Measurements from ENCODE around the gene MYT1. TPM values are rescaled to one million over a fixed set of nuclear protein-coding genes. Genes with fewer than 3 reads are reported as not detected.
A peak's percentile ranks its signal among the peaks of the same experiment; 100 is the strongest.

Gene MYT1
- polyA plus RNA-seq, 3 donors: not detected

DNA sequence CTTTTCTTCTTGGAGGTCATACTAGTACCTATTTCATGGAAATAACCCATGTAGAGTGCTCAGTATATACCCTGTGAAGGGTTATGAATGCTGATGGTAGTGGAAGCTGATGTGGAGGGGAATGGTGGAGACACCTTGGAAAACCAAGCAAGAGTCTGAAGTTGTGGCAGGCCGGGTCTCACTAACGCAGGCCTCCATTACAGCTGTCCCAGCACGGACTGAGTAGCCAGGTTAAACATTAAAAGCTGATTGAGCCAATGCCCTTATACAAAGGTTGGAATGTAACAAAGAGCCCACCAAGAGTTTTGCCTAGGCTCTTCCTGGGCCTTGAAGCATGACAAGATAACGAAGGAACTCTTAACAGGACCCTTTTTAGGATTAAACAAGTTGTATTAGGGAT lies 89.2 kb downstream of the MYT1 start:
- no peaks in the 10 kb centered on the region for H3K36me3 Mint-ChIP-seq
- intact Hi-C loops (cut with micrococcal nuclease): loop anchor here in 1 of 2 donors (5.0 kb wide), 1 partner anchor 171 kb away; the partner anchor contains the start of genes LKAAEAR1 and OPRL1
- WGBS (ENCODE audit: insufficient coverage): 96% methylated on average over 3 of the region's 4 CpGs
- Histone ChIP-seq H3K9me3 (replicated peaks in 1 of 2; ENCODE audit: control insufficient read depth in 1 of 2, insufficient read depth in 1 of 2, low read length in 2 of 2) (no peaks in the 10 kb centered on the region), H4K20me1 (ENCODE audit: insufficient read depth, low read length) (peaks cover 1% of the 10 kb centered on the region), H3K36me3 (replicated peaks in 1 of 2; ENCODE audit: control insufficient read depth in 1 of 2, insufficient read depth in 2 of 2, low read length in 2 of 2) (no peaks in the 10 kb centered on the region), H3K9ac (ENCODE audit: insufficient read depth, low read length, poor library complexity, severe bottlenecking) (no peak overlapping the region), H3K27ac (ENCODE audit: low read depth in 1 of 2, low read length in 2 of 2) (no peak overlapping the region), H3K27me3 (ENCODE audit: control insufficient read depth in 2 of 2, insufficient read depth in 2 of 2, low read length in 2 of 2) (peaks cover 0 to 7% of the 10 kb centered on the region in 2 donors), H3K4me1 (ENCODE audit: control insufficient read depth in 1 of 2, insufficient read depth in 2 of 2, low read length in 2 of 2) (peaks cover 18 to 29% of the 10 kb centered on the region in 2 donors), H3K4me3 (replicated peaks in 1 of 3; ENCODE audit: low read depth in 2 of 3, low read length in 3 of 3) (no peak overlapping the region), H2AFZ (ENCODE audit: insufficient read depth, low read depth, low read length, poor library complexity, severe bottlenecking) (no peak overlapping the region), H3K4me2 (replicated peaks; ENCODE audit: extremely low read depth, low read length, poor library complexity, severe bottlenecking) (no peak overlapping the region), H3K79me2 (ENCODE audit: insufficient read depth, low read length) (peaks cover 26% of the 10 kb centered on the region)
- no peak overlapping the region for H3K27ac Mint-ChIP-seq
- no peaks in the 10 kb centered on the region for H3K9me3 Mint-ChIP-seq
- no peak for DNase-seq
- peaks cover 31% of the 10 kb centered on the region for H3K4me1 Mint-ChIP-seq
- no peak overlapping the region for H3K4me3 Mint-ChIP-seq
- H3K27me3 Mint-ChIP-seq (ENCODE audit: low read depth in 3 of 3): peaks cover 9 to 22% (median 10%) of the 10 kb centered on the region in 3 donors
- TF ChIP-seq, protein P1, sequence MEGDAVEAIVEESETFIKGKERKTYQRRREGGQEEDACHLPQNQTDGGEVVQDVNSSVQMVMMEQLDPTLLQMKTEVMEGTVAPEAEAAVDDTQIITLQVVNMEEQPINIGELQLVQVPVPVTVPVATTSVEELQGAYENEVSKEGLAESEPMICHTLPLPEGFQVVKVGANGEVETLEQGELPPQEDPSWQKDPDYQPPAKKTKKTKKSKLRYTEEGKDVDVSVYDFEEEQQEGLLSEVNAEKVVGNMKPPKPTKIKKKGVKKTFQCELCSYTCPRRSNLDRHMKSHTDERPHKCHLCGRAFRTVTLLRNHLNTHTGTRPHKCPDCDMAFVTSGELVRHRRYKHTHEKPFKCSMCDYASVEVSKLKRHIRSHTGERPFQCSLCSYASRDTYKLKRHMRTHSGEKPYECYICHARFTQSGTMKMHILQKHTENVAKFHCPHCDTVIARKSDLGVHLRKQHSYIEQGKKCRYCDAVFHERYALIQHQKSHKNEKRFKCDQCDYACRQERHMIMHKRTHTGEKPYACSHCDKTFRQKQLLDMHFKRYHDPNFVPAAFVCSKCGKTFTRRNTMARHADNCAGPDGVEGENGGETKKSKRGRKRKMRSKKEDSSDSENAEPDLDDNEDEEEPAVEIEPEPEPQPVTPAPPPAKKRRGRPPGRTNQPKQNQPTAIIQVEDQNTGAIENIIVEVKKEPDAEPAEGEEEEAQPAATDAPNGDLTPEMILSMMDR (IDR thresholded peaks at IDR 0.05): no peak

- no peak overlapping the region for H3K9ac ChIP-seq (ENCODE audit: insufficient read depth, low read length, poor library complexity, severe bottlenecking)
- peaks cover 4% of the 10 kb centered on the region for H4K20me1 ChIP-seq (ENCODE audit: insufficient read depth, low read length)
- H3K36me3 ChIP-seq (replicated peaks in 1 of 2; ENCODE audit: control insufficient read depth in 1 of 2, insufficient read depth in 2 of 2, low read length in 2 of 2): no peaks in the 10 kb centered on the region
- H3K27me3 ChIP-seq (ENCODE audit: control insufficient read depth in 2 of 2, insufficient read depth in 2 of 2, low read length in 2 of 2): peaks cover 0 to 7% of the 10 kb centered on the region in 2 donors
- WGBS (ENCODE audit: insufficient coverage): 100% methylated on average over 2 of the region's 5 CpGs
- Mint-ChIP-seq H3K4me3 (no peak overlapping the region), H3K27me3 (ENCODE audit: low read depth in 3 of 3) (peaks cover 7 to 15% (median 9%) of the 10 kb centered on the region in 3 donors), H3K27ac (no peak overlapping the region), H3K4me1 (peaks cover 33% of the 10 kb centered on the region), H3K36me3 (no peaks in the 10 kb centered on the region), H3K9me3 (no peaks in the 10 kb centered on the region)
- no peak overlapping the region for H3K27ac ChIP-seq (ENCODE audit: low read depth in 1 of 2, low read length in 2 of 2)
- DNase-seq: no peak
- H3K9me3 ChIP-seq (replicated peaks in 1 of 2; ENCODE audit: control insufficient read depth in 1 of 2, insufficient read depth in 1 of 2, low read length in 2 of 2): no peaks in the 10 kb centered on the region
- H2AFZ ChIP-seq (ENCODE audit: insufficient read depth, low read depth, low read length, poor library complexity, severe bottlenecking): peak overlapping the region; percentile 99
- peaks cover 33% of the 10 kb centered on the region for H3K79me2 ChIP-seq (ENCODE audit: insufficient read depth, low read length)
- H3K4me2 ChIP-seq (replicated peaks; ENCODE audit: extremely low read depth, low read length, poor library complexity, severe bottlenecking): no peak overlapping the region
- TF ChIP-seq, protein P1 (IDR thresholded peaks at IDR 0.05): no peak
- H3K4me3 ChIP-seq (replicated peaks in 1 of 3; ENCODE audit: low read depth in 2 of 3, low read length in 3 of 3): no peak overlapping the region
- intact Hi-C loops (cut with micrococcal nuclease): loop anchor here in 1 of 2 donors (5.0 kb wide), 1 partner anchor 172 kb away; the partner anchor contains the start of genes LKAAEAR1 and OPRL1
- H3K4me1 ChIP-seq (ENCODE audit: control insufficient read depth in 1 of 2, insufficient read depth in 2 of 2, low read length in 2 of 2): peaks cover 18 to 29% of the 10 kb centered on the region in 2 donors
Measured at GRCh38 chr20:64254156-64254555, 89.9 kb downstream of the MYT1 start.

All from CD14-positive monocyte (primary cell).